A673 (cell line): ENCODE measurements around the gene MRPL1.

ENCODE experiments used
- CTCF ChIP-seq: fragments of 300-800, 200-600 bp; sonication (generic); conservative IDR thresholded peaks from 2 replicates; pipeline ENCODE4 v1.5.1; 2017; ENCODE audit warnings: low read depth, mild to moderate bottlenecking, antibody characterized with exemption, low read length, moderate library complexity, mixed read lengths
- EZH2 ChIP-seq: fragments of 200-600 bp; sonication (generic); IDR thresholded peaks from 2 replicates; pipeline ENCODE4 v1.6.1; 2017; ENCODE audit warnings: borderline replicate concordance, low read depth, mild to moderate bottlenecking, mixed read lengths, antibody characterized with exemption, low read length; ENCODE audit not compliant: poor library complexity, severe bottlenecking

- no peak for TF ChIP-seq CTCF
- no peak for TF ChIP-seq EZH2
Measured at GRCh38 chr4:77819404-77819842, 43.2 kb upstream of the MRPL1 start.
